Right lobe of liver (tissue), 4 donors: ENCODE results near the gene TOR4A.

Experiments used
- CTCF ChIP-seq, 4 donors: fragments of 200-600 bp in 3 of 4; fragments of 450-650 bp in 1 of 4; IDR thresholded peaks; one replicate each; pipeline versions ENCODE4 v1.5.1 to v1.8.0; 2016 to 2022; ENCODE audit warnings: antibody characterized with exemption in 4 of 4, mild to moderate bottlenecking in 2 of 4
- POLR2A ChIP-seq: fragments of 450-650 bp; IDR thresholded peaks from one replicate; pipeline ENCODE4 v1.6.1; 2017; ENCODE audit warnings: antibody characterized with exemption, mild to moderate bottlenecking
- donor health status: DM: no; HTN: no; CAD: no.
- donor health status: DM: no; HTN: no; CAD: no.
- donor health status: DM: no; HTN: yes; CAD: no.

GRCh38 chr9:137270929-137271695 lies 6.4 kb upstream of the TOR4A start:
- TF ChIP-seq POLR2A (no peak), CTCF (IDR thresholded peaks at IDR 0.05) (no peak)
